Erythroblast (primary cell): ENCODE data around the gene CNDP1.
"Not testable (repeated sequence)": the region's sequence is repeated elsewhere in the genome, so short reads cannot be mapped to it uniquely, and the experiment has no call there.

Source experiments
- DNase-seq, 2 experiments: peaks; one replicate each; lab custom pipeline; 2025; lab: John Stamatoyannopoulos, UW
- GATA1 ChIP-seq: IDR thresholded peaks from 2 replicates; pipeline ENCODE4 v1.6.1; 2011; ENCODE audit warnings: low read depth, mild to moderate bottlenecking, control low read depth, low read length, moderate library complexity
- POLR2A ChIP-seq: IDR thresholded peaks from 2 replicates; pipeline ENCODE4 v1.6.1; 2011; ENCODE audit warnings: mild to moderate bottlenecking, low read length

The CNDP1 gene

GRCh38 chr18:74556126-74556525 is 21.8 kb downstream of the CNDP1 start:
- TF ChIP-seq GATA1 (no peak), POLR2A (no peak)
- no peak for DNase-seq

- no peak for TF ChIP-seq POLR2A
- TF ChIP-seq GATA1, result no peak
- DNase-seq, result no peak
Measured at GRCh38 chr18:74558096-74558495, 23.8 kb downstream of the CNDP1 start.

GRCh38 chr18:74562131-74562730 is 27.9 kb downstream of the CNDP1 start:
- TF ChIP-seq POLR2A (no peak), GATA1 (no peak)
- DNase-seq, result no peak

- TF ChIP-seq POLR2A (no peak), GATA1 (no peak)
- no peak for DNase-seq
Measured at GRCh38 chr18:74562775-74563174, 28.5 kb downstream of the CNDP1 start.

- no peak for DNase-seq
- TF ChIP-seq GATA1, result no peak
Measured at GRCh38 chr18:74563999-74564398, 29.7 kb downstream of the CNDP1 start.

- DNase-seq, result not testable (repeated sequence)
Measured at GRCh38 chr18:74565164-74565563, 30.9 kb downstream of the CNDP1 start.

- not testable (repeated sequence) for DNase-seq
Measured at GRCh38 chr18:74565993-74566392, 31.7 kb downstream of the CNDP1 start.

- TF ChIP-seq POLR2A (no peak), GATA1 (no peak)
- DNase-seq, result peak in 1 of 2 experiments; percentile 15
Measured at GRCh38 chr18:74567822-74568221, 33.5 kb downstream of the CNDP1 start.

GRCh38 chr18:74569401-74569800 is 35.1 kb downstream of the CNDP1 start:
- DNase-seq, result no peak
- TF ChIP-seq GATA1 (no peak), POLR2A (no peak)

GRCh38 chr18:74570266-74570665 is 36.0 kb downstream of the CNDP1 start:
- TF ChIP-seq POLR2A (no peak), GATA1 (no peak)
- no peak for DNase-seq

- DNase-seq, result no peak
- TF ChIP-seq GATA1 (no peak), POLR2A (no peak)
Measured at GRCh38 chr18:74571895-74572680, 37.8 kb downstream of the CNDP1 start.

GRCh38 chr18:74573053-74573452 is 38.8 kb downstream of the CNDP1 start:
- no peak for DNase-seq
- TF ChIP-seq POLR2A (no peak), GATA1 (no peak)

GRCh38 chr18:74574916-74575315 is 40.6 kb downstream of the CNDP1 start:
- TF ChIP-seq GATA1, result no peak
- no peak for TF ChIP-seq POLR2A
- DNase-seq, result no peak

- no peak for DNase-seq
- no peak for TF ChIP-seq GATA1
- no peak for TF ChIP-seq POLR2A
Measured at GRCh38 chr18:74577019-74577418, 42.7 kb downstream of the CNDP1 start.

GRCh38 chr18:74579496-74580065 is 45.3 kb downstream of the CNDP1 start:
- DNase-seq, result no peak
- TF ChIP-seq GATA1 (no peak), POLR2A (no peak)
